ENCODE measurements around the gene KDM4B. TPM values are rescaled to one million over a fixed set of nuclear protein-coding genes. Genes with fewer than 3 reads are reported as not detected.

Gene KDM4B
- total and polyA plus RNA-seq, 7 donors: 7.2 to 46.5 (median 21.4) TPM

DNA sequence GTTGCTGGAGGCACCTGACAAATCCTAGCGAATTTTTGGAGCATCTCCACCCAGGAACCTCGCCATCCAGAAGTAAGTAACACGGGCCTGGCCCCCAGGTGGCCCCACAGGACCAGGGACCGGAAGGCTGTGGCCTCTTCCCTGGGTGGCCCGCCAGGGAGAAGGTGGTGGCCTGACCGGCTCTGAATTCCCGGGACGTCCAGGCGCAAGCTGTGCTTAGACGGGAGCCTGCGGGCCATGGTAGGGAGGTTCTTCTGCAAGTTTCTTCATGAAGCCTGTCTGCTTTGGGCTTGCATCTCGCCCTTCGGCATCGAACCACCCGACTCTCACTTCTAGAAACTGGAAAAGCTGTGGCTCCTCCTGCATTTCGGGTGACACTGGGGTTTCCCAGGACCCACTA lies 47.4 kb downstream of the KDM4B start:
- no peak for DNase-seq
- no peaks in the 10 kb centered on the region for H3K9me3 ChIP-seq
- no peak overlapping the region for H3K27ac ChIP-seq
- no peaks in the 10 kb centered on the region for H3K27me3 ChIP-seq
- peaks cover 0 to 38% (median 13%) of the 10 kb centered on the region in 4 donors for H3K36me3 ChIP-seq
- TF ChIP-seq EP300 (IDR thresholded peaks at IDR 0.05) (no peak), POLR2AphosphoS5 (IDR thresholded peaks at IDR 0.05) (no peak), POLR2A (IDR thresholded peaks at IDR 0.05) (no peak)
- TF ChIP-seq, protein P1, sequence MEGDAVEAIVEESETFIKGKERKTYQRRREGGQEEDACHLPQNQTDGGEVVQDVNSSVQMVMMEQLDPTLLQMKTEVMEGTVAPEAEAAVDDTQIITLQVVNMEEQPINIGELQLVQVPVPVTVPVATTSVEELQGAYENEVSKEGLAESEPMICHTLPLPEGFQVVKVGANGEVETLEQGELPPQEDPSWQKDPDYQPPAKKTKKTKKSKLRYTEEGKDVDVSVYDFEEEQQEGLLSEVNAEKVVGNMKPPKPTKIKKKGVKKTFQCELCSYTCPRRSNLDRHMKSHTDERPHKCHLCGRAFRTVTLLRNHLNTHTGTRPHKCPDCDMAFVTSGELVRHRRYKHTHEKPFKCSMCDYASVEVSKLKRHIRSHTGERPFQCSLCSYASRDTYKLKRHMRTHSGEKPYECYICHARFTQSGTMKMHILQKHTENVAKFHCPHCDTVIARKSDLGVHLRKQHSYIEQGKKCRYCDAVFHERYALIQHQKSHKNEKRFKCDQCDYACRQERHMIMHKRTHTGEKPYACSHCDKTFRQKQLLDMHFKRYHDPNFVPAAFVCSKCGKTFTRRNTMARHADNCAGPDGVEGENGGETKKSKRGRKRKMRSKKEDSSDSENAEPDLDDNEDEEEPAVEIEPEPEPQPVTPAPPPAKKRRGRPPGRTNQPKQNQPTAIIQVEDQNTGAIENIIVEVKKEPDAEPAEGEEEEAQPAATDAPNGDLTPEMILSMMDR (IDR thresholded peaks at IDR 0.05): no peak
- H3K4me3 ChIP-seq: no peak overlapping the region
- H3K4me1 ChIP-seq: peaks cover 0 to 13% (median 7%) of the 10 kb centered on the region in 4 donors
- 93 to 96% methylated on average over 16 of the region's 16 CpGs for WGBS, 2 donors
- intact Hi-C loops (cut with DNase I): no loop called here

DNA sequence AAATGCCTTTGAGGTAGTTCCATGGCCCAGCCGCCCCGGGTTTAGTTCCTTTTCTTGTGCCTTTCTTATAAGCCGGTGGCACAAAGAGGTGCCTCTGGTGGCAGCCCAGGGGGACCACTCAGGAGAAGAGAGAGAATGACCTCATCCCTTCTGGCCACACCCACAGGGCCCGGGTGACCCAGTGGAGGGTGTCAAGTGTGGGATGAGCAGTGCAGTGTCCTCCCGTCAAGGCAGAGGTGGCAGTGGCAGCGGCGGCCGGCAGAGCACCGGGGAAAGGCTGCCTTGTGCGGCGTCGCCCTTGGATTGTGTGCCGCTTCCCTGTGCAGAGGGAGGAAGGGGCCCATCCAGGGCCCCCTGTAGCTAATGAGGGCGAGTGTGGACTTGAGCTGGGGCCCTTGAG lies 47.9 kb downstream of the KDM4B start:
- Histone ChIP-seq H3K27me3 (no peaks in the 10 kb centered on the region), H3K27ac (no peak overlapping the region), H3K4me3 (no peak overlapping the region), H3K36me3 (peaks cover 0 to 38% (median 13%) of the 10 kb centered on the region in 4 donors), H3K4me1 (peaks cover 0 to 8% (median 5%) of the 10 kb centered on the region in 4 donors), H3K9me3 (no peaks in the 10 kb centered on the region)
- intact Hi-C loops (cut with DNase I): no loop called here
- TF ChIP-seq EP300 (IDR thresholded peaks at IDR 0.05): no peak
- 95% methylated on average over 14 of the region's 14 CpGs for WGBS, 2 donors
- no peak for DNase-seq

DNA sequence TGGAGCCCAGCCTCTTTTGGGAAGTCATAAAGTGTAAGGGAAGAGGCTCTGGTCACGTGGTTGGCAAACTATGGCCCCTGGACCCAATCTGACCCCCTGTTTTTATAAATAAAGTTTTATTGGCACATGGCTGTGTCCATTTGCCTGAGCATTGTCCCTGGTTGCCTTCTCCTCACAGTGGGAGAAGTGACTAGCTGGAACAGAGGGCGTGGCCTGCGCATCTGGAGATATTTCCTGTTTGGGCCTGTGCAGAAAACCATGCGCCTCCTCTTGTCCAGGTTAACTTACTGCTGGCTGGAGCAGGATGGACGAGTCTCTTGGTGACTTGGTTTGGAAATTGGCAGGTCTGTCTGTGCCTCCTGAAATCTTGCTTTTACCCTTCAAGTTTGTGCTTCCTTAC lies 48.3 kb downstream of the KDM4B start:
- H3K36me3 ChIP-seq: peaks cover 0 to 38% (median 13%) of the 10 kb centered on the region in 4 donors
- no peak for DNase-seq
- no peaks in the 10 kb centered on the region for H3K9me3 ChIP-seq
- H3K4me1 ChIP-seq: peaks cover 0 to 8% (median 6%) of the 10 kb centered on the region in 4 donors
- 76 to 91% methylated on average over 5 of the region's 5 CpGs for WGBS, 2 donors
- no peak overlapping the region for H3K27ac ChIP-seq
- H3K27me3 ChIP-seq: no peaks in the 10 kb centered on the region
- no peak for TF ChIP-seq EP300 (IDR thresholded peaks at IDR 0.05)
- intact Hi-C loops (cut with DNase I): no loop called here
- H3K4me3 ChIP-seq: no peak overlapping the region

DNA sequence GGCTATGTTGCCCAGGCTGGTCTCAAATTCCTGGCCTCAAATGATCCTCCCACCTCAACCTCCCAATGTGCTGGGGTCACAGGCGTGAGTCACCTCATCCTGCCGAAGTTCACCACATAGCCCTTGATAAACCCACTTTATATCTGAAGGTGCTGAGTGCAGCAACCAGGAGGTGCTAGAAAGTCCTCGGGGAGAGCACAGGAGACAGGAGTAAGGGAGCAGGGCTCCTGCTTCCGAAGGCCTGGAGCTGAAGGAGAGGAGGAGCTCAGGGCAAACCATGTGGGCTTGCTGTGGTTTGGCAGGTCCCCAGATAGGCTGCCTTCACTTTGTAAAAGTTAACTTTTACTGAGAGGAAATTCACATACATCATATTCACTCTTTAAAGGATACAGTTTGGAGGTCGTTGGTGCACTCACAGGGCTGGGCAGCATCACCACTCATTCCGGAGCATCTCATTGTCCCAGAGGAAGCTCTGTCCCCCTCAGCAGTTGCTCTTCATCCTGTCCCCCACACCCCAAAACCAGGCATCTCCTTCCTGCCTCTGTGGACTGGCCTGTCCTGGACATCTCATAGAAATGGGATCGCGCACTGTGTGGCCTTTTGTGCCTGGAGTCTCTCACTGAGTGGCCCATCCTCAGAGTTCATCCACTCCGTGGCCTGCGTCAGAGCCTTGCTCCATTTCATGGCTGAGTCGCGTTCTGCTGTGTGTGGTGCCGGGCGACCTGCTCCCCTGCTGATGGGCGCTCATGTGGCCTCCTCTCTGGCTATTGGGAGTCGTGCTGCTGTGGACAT lies 49.5 kb downstream of the KDM4B start:
- no peak for DNase-seq
- intact Hi-C loops (cut with DNase I): no loop called here
- Histone ChIP-seq H3K4me3 (no peak overlapping the region), H3K27me3 (no peaks in the 10 kb centered on the region), H3K9me3 (no peaks in the 10 kb centered on the region), H3K36me3 (peaks cover 0 to 38% (median 13%) of the 10 kb centered on the region in 4 donors), H3K4me1 (peaks cover 0 to 19% (median 15%) of the 10 kb centered on the region in 4 donors), H3K27ac (no peak overlapping the region)
- TF ChIP-seq, protein P1 (IDR thresholded peaks at IDR 0.05): no peak
- TF ChIP-seq POLR2AphosphoS5 (IDR thresholded peaks at IDR 0.05) (no peak), EP300 (IDR thresholded peaks at IDR 0.05) (no peak), POLR2A (IDR thresholded peaks at IDR 0.05) (no peak)
- WGBS, 2 donors: 90 to 92% methylated on average over 16 of the region's 16 CpGs

DNA sequence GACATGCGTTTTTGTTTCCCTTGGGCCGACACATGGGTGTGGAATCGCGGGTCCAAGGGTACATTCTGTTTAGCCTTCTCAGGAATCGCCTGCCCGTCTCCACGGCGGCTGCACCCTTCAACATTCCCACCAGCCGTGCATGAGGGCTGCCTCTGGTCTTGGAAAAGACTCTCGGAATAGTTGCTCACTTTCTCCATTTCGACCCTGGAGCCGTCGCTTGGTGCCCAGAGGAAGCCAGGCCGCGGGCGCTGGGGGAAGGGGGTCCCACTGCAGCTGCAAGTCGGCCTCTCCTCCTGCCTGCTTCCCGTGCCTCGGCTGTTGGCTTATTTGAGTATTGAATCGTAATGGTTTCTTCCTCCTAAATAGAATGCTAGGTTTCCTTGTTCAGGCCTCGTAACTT lies 51.5 kb downstream of the KDM4B start:
- Histone ChIP-seq H3K27ac (no peak overlapping the region), H3K4me3 (no peak overlapping the region), H3K27me3 (no peaks in the 10 kb centered on the region), H3K9me3 (no peaks in the 10 kb centered on the region), H3K4me1 (peaks cover 0 to 33% (median 21%) of the 10 kb centered on the region in 4 donors), H3K36me3 (peaks cover 0 to 38% (median 13%) of the 10 kb centered on the region in 4 donors)
- 90 to 92% methylated on average over 21 of the region's 21 CpGs for WGBS, 2 donors
- TF ChIP-seq EP300 (IDR thresholded peaks at IDR 0.05) (no peak), POLR2AphosphoS5 (IDR thresholded peaks at IDR 0.05) (no peak), POLR2A (IDR thresholded peaks at IDR 0.05) (no peak)
- TF ChIP-seq, protein P1 (IDR thresholded peaks at IDR 0.05): no peak
- intact Hi-C loops (cut with DNase I): loop anchor here (5.0 kb wide), 1 partner anchor 43 kb away; no protein-coding TSS in a partner anchor
- no peak for DNase-seq
